ENCODE measurements around the gene PLAGL1. TPM values are rescaled to one million over a fixed set of nuclear protein-coding genes. Genes with fewer than 3 reads are reported as not detected.

Gene PLAGL1
- total and polyA plus RNA-seq, 2 donors (not counting 1 experiment from before 2014, with no cell fraction given), result 23.6 to 36.0 TPM

DNA sequence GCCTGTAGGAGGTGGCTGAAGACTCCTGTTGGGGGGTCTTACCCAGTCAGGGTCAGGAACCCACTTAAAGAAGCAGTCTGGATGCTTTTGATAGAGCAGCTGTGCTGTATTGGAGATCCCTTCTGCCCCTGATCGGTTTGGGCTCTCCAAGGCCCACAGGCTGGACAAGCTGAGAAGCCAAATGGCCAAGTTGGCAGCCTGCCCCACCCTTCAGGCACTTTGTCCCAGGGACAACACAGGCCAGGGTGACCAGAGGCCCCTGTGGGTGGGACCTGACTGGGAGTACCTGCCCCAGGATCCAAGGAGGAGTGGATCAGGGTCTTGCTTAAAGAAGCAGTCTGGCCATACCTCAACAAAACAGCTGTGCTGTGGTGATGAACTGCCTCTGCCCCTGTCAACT lies 95.4 kb downstream of the PLAGL1 start:
- ChIA-PET CTCF (no interaction called here), POLR2A (no interaction called here)
- Histone ChIP-seq H3K36me3 (replicated peaks in 1 of 2; ENCODE audit: control extremely low read depth in 1 of 2, control insufficient read depth in 1 of 2, extremely low read depth in 1 of 2, insufficient read depth in 2 of 2, low read length in 1 of 2) (no peaks in the 10 kb centered on the region), H3K9ac (ENCODE audit: low read length) (no peak overlapping the region), H3K27me3 (replicated peaks in 1 of 4; ENCODE audit: control extremely low read depth in 1 of 4, control insufficient read depth in 3 of 4, insufficient read depth in 4 of 4, low read length in 3 of 4) (no peaks in the 10 kb centered on the region), H3K79me2 (ENCODE audit: control insufficient read depth, insufficient read depth, low read length) (no peaks in the 10 kb centered on the region), H3K9me3 (ENCODE audit: control extremely low read depth in 1 of 3, control insufficient read depth in 2 of 3, insufficient read depth in 1 of 3, low read length in 2 of 3) (peaks cover 2 to 19% (median 19%) of the 10 kb centered on the region in 3 donors), H3K4me2 (replicated peaks; ENCODE audit: low read depth, low read length, poor library complexity, severe bottlenecking) (no peak overlapping the region), H3K4me1 (ENCODE audit: control insufficient read depth in 2 of 2, insufficient read depth in 2 of 2, low read length in 2 of 2) (no peaks in the 10 kb centered on the region), H4K20me1 (ENCODE audit: control insufficient read depth, insufficient read depth, low read length, poor library complexity, severe bottlenecking) (no peaks in the 10 kb centered on the region), H2AFZ (ENCODE audit: insufficient read depth, low read depth, low read length, poor library complexity, severe bottlenecking) (no peak overlapping the region), H3K27ac (ENCODE audit: low read length in 2 of 2) (no peak overlapping the region), H3K4me3 (ENCODE audit: control extremely low read depth in 1 of 5, extremely low read depth in 1 of 5, insufficient read depth in 1 of 5, low read depth in 2 of 5, low read length in 4 of 5) (no peak overlapping the region)
- Mint-ChIP-seq H3K27ac (no peak overlapping the region), H3K27me3 (no peaks in the 10 kb centered on the region), H3K9me3 (ENCODE audit: insufficient read depth) (peaks cover 12% of the 10 kb centered on the region), H3K4me1 (no peaks in the 10 kb centered on the region), H3K4me3 (no peak overlapping the region)
- 100% methylated on average over 1 of the region's 1 CpG for WGBS (ENCODE audit: insufficient coverage)
- DNase-seq, result no peak
- no peak for TF ChIP-seq EZH2 (IDR thresholded peaks at IDR 0.05; ENCODE audit: borderline replicate concordance, insufficient read depth, low read depth, low read length, poor library complexity, severe bottlenecking)
- TF ChIP-seq, protein P1, sequence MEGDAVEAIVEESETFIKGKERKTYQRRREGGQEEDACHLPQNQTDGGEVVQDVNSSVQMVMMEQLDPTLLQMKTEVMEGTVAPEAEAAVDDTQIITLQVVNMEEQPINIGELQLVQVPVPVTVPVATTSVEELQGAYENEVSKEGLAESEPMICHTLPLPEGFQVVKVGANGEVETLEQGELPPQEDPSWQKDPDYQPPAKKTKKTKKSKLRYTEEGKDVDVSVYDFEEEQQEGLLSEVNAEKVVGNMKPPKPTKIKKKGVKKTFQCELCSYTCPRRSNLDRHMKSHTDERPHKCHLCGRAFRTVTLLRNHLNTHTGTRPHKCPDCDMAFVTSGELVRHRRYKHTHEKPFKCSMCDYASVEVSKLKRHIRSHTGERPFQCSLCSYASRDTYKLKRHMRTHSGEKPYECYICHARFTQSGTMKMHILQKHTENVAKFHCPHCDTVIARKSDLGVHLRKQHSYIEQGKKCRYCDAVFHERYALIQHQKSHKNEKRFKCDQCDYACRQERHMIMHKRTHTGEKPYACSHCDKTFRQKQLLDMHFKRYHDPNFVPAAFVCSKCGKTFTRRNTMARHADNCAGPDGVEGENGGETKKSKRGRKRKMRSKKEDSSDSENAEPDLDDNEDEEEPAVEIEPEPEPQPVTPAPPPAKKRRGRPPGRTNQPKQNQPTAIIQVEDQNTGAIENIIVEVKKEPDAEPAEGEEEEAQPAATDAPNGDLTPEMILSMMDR (IDR thresholded peaks at IDR 0.05), result no peak
- intact Hi-C loops (cut with micrococcal nuclease), result no loop called here
- ATAC-seq (ENCODE audit: low read depth), result no peak

DNA sequence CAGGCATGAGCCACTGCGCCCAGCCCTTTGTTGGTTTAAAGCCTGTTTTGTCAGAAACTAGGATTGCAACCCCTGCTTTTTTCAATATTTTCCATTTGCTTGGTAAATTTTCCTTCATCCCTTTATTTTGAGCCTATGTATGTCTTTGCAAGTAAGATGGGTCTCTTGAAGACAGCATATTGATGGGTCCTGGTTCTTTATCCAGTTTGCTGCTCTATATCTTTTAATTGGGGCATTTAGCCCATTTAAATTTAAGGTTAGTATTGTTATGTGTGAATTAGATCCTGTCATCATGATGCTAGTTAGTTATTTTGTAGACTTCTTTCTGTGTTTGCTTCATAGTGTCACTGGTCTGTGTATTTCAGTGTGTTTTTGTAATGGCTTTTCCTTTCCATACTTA lies 97.0 kb downstream of the PLAGL1 start:
- no peaks in the 10 kb centered on the region for H3K79me2 ChIP-seq (ENCODE audit: control insufficient read depth, insufficient read depth, low read length)
- ChIA-PET CTCF (no interaction called here), POLR2A (no interaction called here)
- H3K4me3 Mint-ChIP-seq, result no peak overlapping the region
- intact Hi-C loops (cut with micrococcal nuclease), result no loop called here
- H3K4me1 ChIP-seq (ENCODE audit: control insufficient read depth in 2 of 2, insufficient read depth in 2 of 2, low read length in 2 of 2), result no peaks in the 10 kb centered on the region
- no peak overlapping the region for H3K4me3 ChIP-seq (ENCODE audit: control extremely low read depth in 1 of 5, extremely low read depth in 1 of 5, insufficient read depth in 1 of 5, low read depth in 2 of 5, low read length in 4 of 5)
- H3K4me1 Mint-ChIP-seq, result no peaks in the 10 kb centered on the region
- peaks cover 8% of the 10 kb centered on the region for H3K9me3 Mint-ChIP-seq (ENCODE audit: insufficient read depth)
- no peak for TF ChIP-seq EZH2 (IDR thresholded peaks at IDR 0.05; ENCODE audit: borderline replicate concordance, insufficient read depth, low read depth, low read length, poor library complexity, severe bottlenecking)
- TF ChIP-seq, protein P1 (IDR thresholded peaks at IDR 0.05), result no peak
- H3K4me2 ChIP-seq (replicated peaks; ENCODE audit: low read depth, low read length, poor library complexity, severe bottlenecking), result no peak overlapping the region
- H2AFZ ChIP-seq (ENCODE audit: insufficient read depth, low read depth, low read length, poor library complexity, severe bottlenecking), result no peak overlapping the region
- WGBS (ENCODE audit: insufficient coverage), result no CpG with 5 or more reads among the region's 1 CpG
- no peak overlapping the region for H3K27ac Mint-ChIP-seq
- H4K20me1 ChIP-seq (ENCODE audit: control insufficient read depth, insufficient read depth, low read length, poor library complexity, severe bottlenecking), result no peaks in the 10 kb centered on the region
- ATAC-seq (ENCODE audit: low read depth) (no peak), DNase-seq (no peak)
- H3K27me3 Mint-ChIP-seq, result no peaks in the 10 kb centered on the region
- peaks cover 2 to 19% (median 19%) of the 10 kb centered on the region in 3 donors for H3K9me3 ChIP-seq (ENCODE audit: control extremely low read depth in 1 of 3, control insufficient read depth in 2 of 3, insufficient read depth in 1 of 3, low read length in 2 of 3)
- H3K27me3 ChIP-seq (replicated peaks in 1 of 4; ENCODE audit: control extremely low read depth in 1 of 4, control insufficient read depth in 3 of 4, insufficient read depth in 4 of 4, low read length in 3 of 4), result no peaks in the 10 kb centered on the region
- H3K9ac ChIP-seq (ENCODE audit: low read length), result no peak overlapping the region
- no peaks in the 10 kb centered on the region for H3K36me3 ChIP-seq (replicated peaks in 1 of 2; ENCODE audit: control extremely low read depth in 1 of 2, control insufficient read depth in 1 of 2, extremely low read depth in 1 of 2, insufficient read depth in 2 of 2, low read length in 1 of 2)
- no peak overlapping the region for H3K27ac ChIP-seq (ENCODE audit: low read length in 2 of 2)
